OCI-LY1 (cell line): ENCODE results near the gene CRYBB1.
A peak's percentile ranks its signal among the peaks of the same experiment; 100 is the strongest.

Source experiments
- H2AFZ ChIP-seq: fragments of 200-600 bp; sonication (generic), shearing (Covaris generic); 2 replicates; pipeline ENCODE4 v1.6.0; 2014; ENCODE audit warnings: antibody characterized with exemption, mild to moderate bottlenecking, low read length
- H3F3A ChIP-seq: fragments of 200-600 bp; sonication (generic), shearing (Covaris generic); 2 replicates; pipeline ENCODE4 v1.6.0; 2014; ENCODE audit warnings: mild to moderate bottlenecking, antibody characterized with exemption, low read length, moderate library complexity; ENCODE audit not compliant: insufficient read depth
- H3K27ac ChIP-seq: fragments of 200-600 bp; sonication (generic); 2 replicates; pipeline ENCODE4 v1.5.1; 2014; ENCODE audit warnings: low read length, mixed run types, mild to moderate bottlenecking, low read depth; ENCODE audit not compliant: poor library complexity, severe bottlenecking
- H3K27me3 ChIP-seq: fragments of 200-600 bp; sonication (generic); 2 replicates; pipeline ENCODE4 v1.6.0; 2014; ENCODE audit warnings: antibody characterized with exemption, mild to moderate bottlenecking, low read length, moderate library complexity; ENCODE audit not compliant: insufficient read depth
- H3K36me3 ChIP-seq: fragments of 200-600 bp; sonication (generic); 2 replicates; pipeline ENCODE4 v1.6.1; 2014; ENCODE audit warnings: mild to moderate bottlenecking, antibody characterized with exemption, low read length, moderate library complexity, mixed read lengths; ENCODE audit not compliant: insufficient read depth
- H3K4me1 ChIP-seq: fragments of 200-600 bp; sonication (generic); 2 replicates; pipeline ENCODE4 v1.5.1; 2014; ENCODE audit warnings: mild to moderate bottlenecking, low read length, moderate library complexity; ENCODE audit not compliant: insufficient read depth, severe bottlenecking
- H3K4me2 ChIP-seq: fragments of 200-600 bp; sonication (generic), shearing (Covaris generic); 2 replicates; pipeline ENCODE4 v1.6.1; 2014; ENCODE audit warnings: low read length
- H3K4me3 ChIP-seq: fragments of 200-600 bp; sonication (generic); 2 replicates; pipeline ENCODE4 v1.5.1; 2014; ENCODE audit warnings: low read length, low read depth, mild to moderate bottlenecking, mixed read lengths; ENCODE audit not compliant: poor library complexity, severe bottlenecking
- H3K79me2 ChIP-seq: fragments of 200-600 bp; shearing (Covaris generic); 2 replicates; pipeline ENCODE4 v1.6.1; 2016; ENCODE audit warnings: mixed run types, low read length, mixed read lengths; ENCODE audit not compliant: insufficient read depth
- H3K9ac ChIP-seq: fragments of 200-600 bp; sonication (generic), shearing (Covaris generic); 2 replicates; pipeline ENCODE4 v1.6.1; 2014; ENCODE audit warnings: mild to moderate bottlenecking, low read length, mixed read lengths
- H3K9me2 ChIP-seq: fragments of 200-600 bp; sonication (generic), shearing (Covaris generic); 2 replicates; pipeline ENCODE4 v1.6.1; 2014; ENCODE audit warnings: low read depth, mild to moderate bottlenecking, low read length, mixed read lengths
- H3K9me3 ChIP-seq: fragments of 200-600 bp; shearing (Covaris generic); 2 replicates; pipeline ENCODE4 v1.6.1; 2014; ENCODE audit warnings: low read length, mixed read lengths
- H4K20me1 ChIP-seq: fragments of 200-600 bp; sonication (generic), shearing (Covaris generic); 2 replicates; pipeline ENCODE4 v1.6.0; 2016; ENCODE audit warnings: mild to moderate bottlenecking, low read length; ENCODE audit not compliant: insufficient read depth
- CTCF ChIP-seq: fragments of 200-600 bp; sonication (generic), shearing (Covaris generic); IDR thresholded peaks from 2 replicates; pipeline ENCODE4 v1.5.1; 2017; ENCODE audit warnings: mild to moderate bottlenecking, antibody characterized with exemption, low read length, moderate library complexity, mixed read lengths
- EZH2 ChIP-seq: fragments of 200-600 bp; sonication (generic), shearing (Covaris generic); IDR thresholded peaks from 2 replicates; pipeline ENCODE4 v1.8.0; 2017; ENCODE audit warnings: borderline replicate concordance, mixed run types, mild to moderate bottlenecking, antibody characterized with exemption, low read length, moderate library complexity, mixed read lengths

CRYBB1 gene

GRCh38 chr22:26581633-26582168 is 36.1 kb downstream of the CRYBB1 start:
- Histone ChIP-seq H3K27ac (peak overlapping the region; percentile 93), H2AFZ (no peak overlapping the region), H3K4me3 (no peak overlapping the region), H3K27me3 (no peaks in the 10 kb centered on the region), H3K4me2 (no peak overlapping the region), H3K4me1 (peaks cover 69% of the 10 kb centered on the region), H3K9ac (no peak overlapping the region), H4K20me1 (no peaks in the 10 kb centered on the region), H3K9me2 (no peaks in the 10 kb centered on the region), H3K79me2 (peaks cover 37% of the 10 kb centered on the region), H3K9me3 (no peaks in the 10 kb centered on the region), H3K36me3 (peaks cover 17% of the 10 kb centered on the region; the same call in 1 of the 2 replicates), H3F3A (no peaks in the 10 kb centered on the region)
- TF ChIP-seq EZH2 (no peak), CTCF (no peak)

- H3K4me3 ChIP-seq, result no peak overlapping the region
- H3K79me2 ChIP-seq, result peaks cover 40% of the 10 kb centered on the region
- H3K9me3 ChIP-seq, result no peaks in the 10 kb centered on the region
- peaks cover 62% of the 10 kb centered on the region for H3K4me1 ChIP-seq
- H3K9ac ChIP-seq, result no peak overlapping the region
- H3K27me3 ChIP-seq, result no peaks in the 10 kb centered on the region
- H3K4me2 ChIP-seq, result no peak overlapping the region
- H3F3A ChIP-seq, result no peaks in the 10 kb centered on the region
- peak overlapping the region; percentile 93 for H3K27ac ChIP-seq
- no peaks in the 10 kb centered on the region for H3K9me2 ChIP-seq
- TF ChIP-seq CTCF, result no peak
- no peak for TF ChIP-seq EZH2
- peaks cover 17% of the 10 kb centered on the region; the same call in 1 of the 2 replicates for H3K36me3 ChIP-seq
- H4K20me1 ChIP-seq, result no peaks in the 10 kb centered on the region
- H2AFZ ChIP-seq, result no peak overlapping the region
These were observed 36.8 kb downstream of the CRYBB1 start for GRCh38 chr22:26581026-26581425.

GRCh38 chr22:26580240-26580962 is 37.4 kb downstream of the CRYBB1 start:
- H3K79me2 ChIP-seq, result peaks cover 39% of the 10 kb centered on the region
- peak overlapping the region; percentile 51 for H3K4me3 ChIP-seq
- H4K20me1 ChIP-seq, result no peaks in the 10 kb centered on the region
- no peaks in the 10 kb centered on the region for H3K9me2 ChIP-seq
- peak overlapping the region; percentile 63; the same call in 1 of the 2 replicates for H3K9ac ChIP-seq
- H3F3A ChIP-seq, result no peaks in the 10 kb centered on the region
- no peaks in the 10 kb centered on the region for H3K27me3 ChIP-seq
- no peaks in the 10 kb centered on the region for H3K9me3 ChIP-seq
- H2AFZ ChIP-seq, result no peak overlapping the region
- H3K36me3 ChIP-seq, result peaks cover 17% of the 10 kb centered on the region; the same call in 1 of the 2 replicates
- peak overlapping the region; percentile 64 for H3K4me2 ChIP-seq
- H3K27ac ChIP-seq, result peak overlapping the region; percentile 93
- peaks cover 56% of the 10 kb centered on the region for H3K4me1 ChIP-seq
- TF ChIP-seq CTCF (no peak), EZH2 (no peak)
